Neural crest cell (in vitro differentiated cells): Measurements from ENCODE around the gene SEMA4D. TPM values are rescaled to one million over a fixed set of nuclear protein-coding genes. Genes with fewer than 3 reads are reported as not detected.

Experiments
- DNase-seq: peaks from one replicate; pipeline ENCODE4 v3.0.0; 2021; ENCODE audit warnings: low read depth, mixed read lengths, low spot score
- H3K27ac Mint-ChIP-seq: one replicate; pipeline ENCODE4 v1.8.0; 2021; ENCODE audit warnings: mild to moderate bottlenecking, mixed read lengths; ENCODE audit not compliant: unreplicated experiment
- H3K27me3 Mint-ChIP-seq: 2 replicates; pipeline ENCODE4 v1.8.0; 2021; ENCODE audit warnings: low read depth, mild to moderate bottlenecking, mixed read lengths
- H3K36me3 Mint-ChIP-seq: 2 replicates; pipeline ENCODE4 v1.8.0; 2021; ENCODE audit warnings: low read depth, mild to moderate bottlenecking, mixed read lengths
- H3K4me1 Mint-ChIP-seq: 2 replicates; pipeline ENCODE4 v1.8.0; 2021; ENCODE audit warnings: mixed read lengths
- H3K4me3 Mint-ChIP-seq: one replicate; pipeline ENCODE4 v1.8.0; 2021; ENCODE audit warnings: mild to moderate bottlenecking, mixed read lengths
- H3K9me3 Mint-ChIP-seq: 2 replicates; pipeline ENCODE4 v1.8.0; 2021; ENCODE audit warnings: mixed read lengths
- total RNA-seq: library from RNA; stranded (reverse); gene quantifications from 2 replicates; pipeline ENCODE4 v1.2.1, GENCODE V29; 2021
- TF ChIP-seq, protein P1 (sequence below): fragments of 200-600 bp; sonication (generic); conservative IDR thresholded peaks from 2 replicates; pipeline ENCODE4 v1.5.0; 2021; ENCODE audit warnings: antibody characterized with exemption, mild to moderate bottlenecking

The SEMA4D gene
- total RNA-seq, 1 donor from 2014 or later: 33.5 TPM

GRCh38 chr9:89356782-89357181 is 141.1 kb downstream of the SEMA4D start:
- Mint-ChIP-seq H3K36me3 (peaks cover 25% of the 10 kb centered on the region), H3K27me3 (no peaks in the 10 kb centered on the region), H3K4me3 (no peak overlapping the region), H3K9me3 (no peaks in the 10 kb centered on the region), H3K27ac (no peak overlapping the region), H3K4me1 (no peaks in the 10 kb centered on the region)
- TF ChIP-seq, protein P1, sequence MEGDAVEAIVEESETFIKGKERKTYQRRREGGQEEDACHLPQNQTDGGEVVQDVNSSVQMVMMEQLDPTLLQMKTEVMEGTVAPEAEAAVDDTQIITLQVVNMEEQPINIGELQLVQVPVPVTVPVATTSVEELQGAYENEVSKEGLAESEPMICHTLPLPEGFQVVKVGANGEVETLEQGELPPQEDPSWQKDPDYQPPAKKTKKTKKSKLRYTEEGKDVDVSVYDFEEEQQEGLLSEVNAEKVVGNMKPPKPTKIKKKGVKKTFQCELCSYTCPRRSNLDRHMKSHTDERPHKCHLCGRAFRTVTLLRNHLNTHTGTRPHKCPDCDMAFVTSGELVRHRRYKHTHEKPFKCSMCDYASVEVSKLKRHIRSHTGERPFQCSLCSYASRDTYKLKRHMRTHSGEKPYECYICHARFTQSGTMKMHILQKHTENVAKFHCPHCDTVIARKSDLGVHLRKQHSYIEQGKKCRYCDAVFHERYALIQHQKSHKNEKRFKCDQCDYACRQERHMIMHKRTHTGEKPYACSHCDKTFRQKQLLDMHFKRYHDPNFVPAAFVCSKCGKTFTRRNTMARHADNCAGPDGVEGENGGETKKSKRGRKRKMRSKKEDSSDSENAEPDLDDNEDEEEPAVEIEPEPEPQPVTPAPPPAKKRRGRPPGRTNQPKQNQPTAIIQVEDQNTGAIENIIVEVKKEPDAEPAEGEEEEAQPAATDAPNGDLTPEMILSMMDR: no peak
- DNase-seq: no peak

DNA sequence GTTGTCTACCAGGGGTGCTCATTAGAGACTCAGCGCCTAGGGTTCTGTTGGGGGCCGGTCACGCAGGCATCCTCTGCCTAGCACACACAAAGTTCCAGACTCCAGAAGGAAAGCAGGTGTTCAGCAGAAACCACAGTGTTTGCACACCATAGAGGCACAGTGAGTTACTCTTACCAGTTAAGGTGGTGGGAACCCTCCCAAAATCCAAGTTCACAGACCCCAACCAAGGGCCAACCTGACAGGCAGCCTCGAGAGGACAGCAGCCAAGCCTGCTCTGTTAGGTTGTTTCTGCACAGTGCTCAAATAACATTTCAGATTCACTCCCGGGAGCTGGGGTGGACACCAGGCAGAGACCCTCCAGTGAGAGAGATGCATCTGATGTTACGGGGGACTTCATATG is 143.4 kb downstream of the SEMA4D start:
- DNase-seq: no peak
- H3K9me3 Mint-ChIP-seq: no peaks in the 10 kb centered on the region
- no peak overlapping the region for H3K4me3 Mint-ChIP-seq
- TF ChIP-seq, protein P1: no peak
- H3K36me3 Mint-ChIP-seq: peaks cover 23% of the 10 kb centered on the region
- no peaks in the 10 kb centered on the region for H3K4me1 Mint-ChIP-seq
- H3K27ac Mint-ChIP-seq: peak overlapping the region; percentile 84
- H3K27me3 Mint-ChIP-seq: no peaks in the 10 kb centered on the region

- no peak for DNase-seq
- H3K36me3 Mint-ChIP-seq: peaks cover 23% of the 10 kb centered on the region
- no peaks in the 10 kb centered on the region for H3K27me3 Mint-ChIP-seq
- H3K9me3 Mint-ChIP-seq: no peaks in the 10 kb centered on the region
- H3K27ac Mint-ChIP-seq: no peak overlapping the region
- TF ChIP-seq, protein P1: no peak
- no peak overlapping the region for H3K4me3 Mint-ChIP-seq
- H3K4me1 Mint-ChIP-seq: no peaks in the 10 kb centered on the region
These were observed 143.9 kb downstream of the SEMA4D start for GRCh38 chr9:89353989-89354388.

DNA sequence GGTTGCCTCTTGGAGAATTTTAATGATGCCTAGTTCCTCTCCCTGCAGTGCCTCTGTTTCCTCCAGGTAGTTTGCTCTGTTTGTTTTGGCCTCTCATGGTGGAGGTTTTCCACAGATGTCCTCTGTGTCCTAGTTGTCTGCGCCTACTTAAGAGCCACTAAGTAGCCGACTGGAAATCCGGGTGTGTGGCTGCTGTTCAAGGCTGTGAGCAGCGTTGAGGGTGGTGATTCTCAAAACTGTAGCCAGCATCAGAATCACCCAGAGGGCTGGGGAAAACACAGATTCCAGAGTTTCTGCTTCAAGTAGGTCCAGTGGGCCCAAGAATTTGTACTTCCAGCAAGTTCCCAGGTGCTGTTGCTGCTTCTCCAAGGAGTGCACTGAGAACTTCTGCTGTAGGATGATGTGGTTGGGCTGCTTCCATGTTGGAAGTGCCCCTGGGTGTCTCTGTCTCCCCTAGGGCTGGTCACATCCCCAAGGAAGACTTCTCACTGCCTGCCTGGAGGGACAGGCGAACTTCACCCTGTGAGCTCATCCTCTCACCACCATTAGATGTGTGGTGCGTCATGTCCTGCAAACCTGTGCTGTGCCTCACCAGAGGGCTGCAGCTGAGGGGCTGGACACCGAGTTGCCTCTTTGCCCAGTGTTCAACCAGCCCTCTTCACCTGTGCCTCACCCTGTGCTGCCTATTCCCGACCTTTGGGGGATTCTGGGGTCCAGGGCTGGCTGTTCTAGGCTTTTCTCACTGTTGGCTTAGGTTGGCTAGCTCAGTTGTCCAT is 144.9 kb downstream of the SEMA4D start:
- no peak for DNase-seq
- no peaks in the 10 kb centered on the region for H3K27me3 Mint-ChIP-seq
- TF ChIP-seq, protein P1: no peak
- H3K4me3 Mint-ChIP-seq: no peak overlapping the region
- no peak overlapping the region for H3K27ac Mint-ChIP-seq
- H3K4me1 Mint-ChIP-seq: no peaks in the 10 kb centered on the region
- peaks cover 22% of the 10 kb centered on the region for H3K36me3 Mint-ChIP-seq
- no peaks in the 10 kb centered on the region for H3K9me3 Mint-ChIP-seq

- H3K4me3 Mint-ChIP-seq: no peak overlapping the region
- H3K9me3 Mint-ChIP-seq: no peaks in the 10 kb centered on the region
- no peaks in the 10 kb centered on the region for H3K27me3 Mint-ChIP-seq
- no peaks in the 10 kb centered on the region for H3K4me1 Mint-ChIP-seq
- no peak for DNase-seq
- H3K27ac Mint-ChIP-seq: no peak overlapping the region
- H3K36me3 Mint-ChIP-seq: peaks cover 22% of the 10 kb centered on the region
- TF ChIP-seq, protein P1: no peak
These were observed 145.5 kb downstream of the SEMA4D start for GRCh38 chr9:89352451-89352850.
